HG03521 (cell line): ENCODE results near the gene EPS8L3.

Experiments used
- ATAC-seq: cut with Tn5 transposase; IDR thresholded peaks from one replicate; pipeline ENCODE4 v1.9.1; 2021; ENCODE audit warnings: mild to moderate bottlenecking, moderate library complexity; ENCODE audit not compliant: unreplicated experiment

EPS8L3 gene

DNA sequence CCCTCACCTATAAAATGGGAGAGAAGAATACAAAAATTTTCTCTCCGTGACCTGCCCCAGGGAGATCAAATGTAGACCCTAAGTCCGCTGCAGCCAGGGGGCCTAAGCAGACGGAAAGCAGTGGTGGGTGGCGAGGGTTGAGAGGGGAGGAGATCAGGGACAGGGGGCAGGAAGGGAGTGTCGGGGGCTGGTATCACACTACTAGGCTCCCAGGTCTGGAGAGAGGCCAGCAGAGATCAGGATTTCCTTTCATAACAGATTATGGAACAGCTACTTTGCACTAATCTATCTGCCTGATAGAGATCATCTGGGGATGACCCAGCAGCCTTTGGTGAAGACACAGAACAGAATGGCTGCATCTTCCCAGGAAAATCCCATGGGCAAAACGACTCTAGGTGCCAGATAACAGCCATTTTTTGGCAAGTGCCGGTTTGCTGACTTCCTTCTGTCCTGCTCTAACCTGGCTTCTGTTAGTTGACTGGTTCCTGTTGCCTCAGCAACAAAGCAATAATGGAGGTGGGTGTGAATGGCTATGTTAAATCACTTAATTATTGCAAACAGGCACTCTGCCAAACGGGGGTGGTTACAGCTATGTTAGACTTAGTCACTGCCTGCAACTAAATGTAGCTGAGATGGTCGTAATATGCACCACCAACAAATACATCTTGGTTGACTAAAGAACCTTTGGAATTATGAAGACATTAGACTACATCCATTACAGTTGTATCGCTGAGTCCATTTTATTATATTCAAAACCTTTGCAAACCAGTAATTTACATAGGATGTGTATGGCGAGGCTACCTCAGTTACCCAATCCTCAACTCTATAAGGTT, 30.0 kb upstream of the EPS8L3 start:
- no peak for ATAC-seq

DNA sequence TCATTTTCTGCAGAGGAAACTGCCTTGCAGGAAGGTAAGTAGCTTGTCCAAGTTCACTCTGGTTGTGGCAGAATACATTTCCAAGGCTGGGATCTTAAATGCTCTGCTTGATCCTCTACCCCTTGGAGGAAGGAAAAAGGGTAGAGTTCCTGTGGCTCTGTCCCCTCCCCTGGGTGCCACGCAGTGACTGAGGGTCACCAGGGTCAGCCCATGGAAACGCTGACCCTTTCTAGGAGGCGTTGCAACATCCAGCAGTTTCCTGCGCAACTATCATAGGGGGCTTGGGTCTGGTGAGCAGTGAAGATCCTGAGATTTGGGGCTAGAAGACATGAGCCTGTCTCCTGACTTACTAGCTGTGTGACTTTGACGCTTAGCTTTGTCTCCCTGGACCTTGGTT, 29.4 kb upstream of the EPS8L3 start:
- ATAC-seq, result no peak

DNA sequence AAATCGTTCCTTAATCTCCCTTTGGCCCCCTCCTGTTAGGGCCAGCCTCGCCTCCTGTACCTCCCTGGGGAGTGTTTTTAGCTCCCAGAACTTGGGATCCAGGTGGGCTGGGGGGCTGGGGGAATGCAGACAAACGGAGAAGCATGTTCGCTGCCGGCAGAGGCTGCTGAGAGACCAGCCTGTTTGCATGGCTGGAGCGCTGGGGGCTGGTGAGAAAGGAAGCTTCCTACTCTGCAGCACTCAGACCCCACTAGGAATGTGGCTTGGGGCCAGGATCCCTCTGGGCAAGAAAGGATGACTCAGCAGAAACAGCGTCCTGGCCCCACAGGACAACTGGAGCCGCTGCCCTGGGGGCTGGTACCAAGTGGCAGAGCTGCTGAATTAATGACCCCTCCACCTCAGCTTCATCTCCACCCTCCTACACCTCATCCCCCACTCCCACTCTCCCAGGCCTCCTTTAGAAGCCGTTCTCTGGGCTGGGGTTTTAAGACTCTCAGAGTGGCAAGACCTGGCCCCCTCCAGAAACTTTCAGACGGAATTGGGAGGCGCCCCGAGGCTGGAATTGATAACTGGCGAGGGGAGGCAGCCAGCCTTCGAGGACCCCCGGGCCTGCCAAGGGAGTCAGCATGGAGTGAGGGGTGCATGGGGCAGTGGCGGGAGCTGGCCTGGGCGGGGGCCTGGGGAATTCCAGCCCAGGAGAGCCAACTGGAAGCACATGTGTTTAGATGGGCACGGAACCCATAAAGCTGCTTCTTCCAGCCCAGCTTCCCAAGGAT, 28.5 kb upstream of the EPS8L3 start:
- no peak for ATAC-seq

DNA sequence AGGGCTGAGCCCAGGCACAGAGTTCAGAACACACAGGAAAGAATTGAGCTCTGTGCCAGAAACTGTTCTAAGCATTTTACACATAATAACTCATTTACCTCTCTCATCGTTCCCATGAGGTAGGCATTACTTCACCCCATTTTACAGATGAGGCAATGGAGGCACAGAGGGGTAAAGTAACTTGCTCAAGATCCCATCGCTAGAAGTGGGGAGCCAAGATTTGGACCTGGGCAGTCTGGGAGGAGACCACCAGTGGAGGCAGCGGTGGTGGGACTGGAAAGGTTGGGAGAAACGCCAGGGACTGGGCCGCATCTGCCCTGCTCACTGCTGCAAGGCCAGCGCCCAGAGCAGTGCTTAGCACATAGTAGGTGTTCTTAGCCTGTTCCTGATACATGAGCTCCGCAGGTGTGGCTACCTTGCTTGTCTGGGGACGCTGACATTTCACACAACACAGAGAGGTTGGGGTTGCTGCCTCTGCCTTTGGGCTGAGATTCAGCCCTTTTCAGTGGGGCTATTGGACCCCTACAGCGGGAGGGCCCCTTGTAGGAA, 27.8 kb upstream of the EPS8L3 start:
- ATAC-seq, result no peak

DNA sequence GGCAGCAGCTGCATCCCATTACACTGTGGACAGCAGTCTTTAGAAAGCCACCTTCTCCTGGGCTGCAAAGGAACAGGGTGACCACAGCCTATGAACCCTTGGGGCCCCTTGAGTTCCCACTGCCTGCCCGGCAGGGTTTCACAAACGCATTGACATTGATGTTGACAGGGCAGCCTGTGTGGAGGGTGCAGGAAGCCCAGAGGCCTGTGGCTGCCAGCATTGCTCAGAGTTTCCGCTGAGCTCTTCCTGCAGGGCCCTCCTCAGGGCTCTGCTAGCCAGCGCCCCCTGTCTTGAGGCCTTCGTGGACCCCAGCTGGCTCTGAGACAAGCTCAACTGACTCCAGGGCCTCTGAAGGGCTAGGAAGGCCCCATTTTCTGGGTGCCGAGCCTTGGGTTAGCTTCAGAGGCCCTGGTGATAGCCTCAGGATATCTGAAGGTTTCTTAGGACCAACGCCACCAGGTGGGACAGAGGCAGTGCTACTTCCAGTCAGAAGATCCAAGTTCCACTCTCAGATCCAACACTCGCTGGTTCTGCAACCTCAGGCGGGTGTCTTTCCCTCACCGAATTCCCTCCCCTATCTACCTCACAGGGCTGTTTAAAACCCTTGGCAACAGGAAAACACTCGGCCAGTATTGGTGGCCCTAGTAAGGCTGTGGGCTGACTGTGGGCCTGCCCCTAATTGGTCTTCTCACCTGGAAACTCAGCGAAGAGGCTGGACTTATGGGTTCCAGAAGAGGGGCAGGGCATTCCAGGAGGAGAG, 27.2 kb upstream of the EPS8L3 start:
- ATAC-seq, result peak; percentile 61

DNA sequence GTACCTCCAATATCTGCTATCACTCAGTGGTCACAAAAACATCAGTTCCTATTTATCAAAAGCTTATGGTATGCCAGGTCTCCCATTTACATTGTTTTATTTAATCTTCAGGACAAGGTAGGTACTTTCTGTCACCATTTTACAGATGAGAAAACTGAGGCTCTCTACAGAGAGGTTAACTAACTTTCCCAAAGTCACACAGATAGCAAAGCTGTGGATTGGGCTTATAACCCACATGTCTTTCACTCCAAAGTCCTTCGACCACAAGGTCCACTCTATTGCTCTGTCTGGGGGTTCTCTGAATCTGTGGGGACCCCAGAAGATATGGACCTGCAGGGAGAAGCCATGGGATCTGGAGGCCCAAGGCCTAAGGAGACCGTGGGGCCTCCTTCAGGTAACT, 26.6 kb upstream of the EPS8L3 start:
- ATAC-seq, result no peak

DNA sequence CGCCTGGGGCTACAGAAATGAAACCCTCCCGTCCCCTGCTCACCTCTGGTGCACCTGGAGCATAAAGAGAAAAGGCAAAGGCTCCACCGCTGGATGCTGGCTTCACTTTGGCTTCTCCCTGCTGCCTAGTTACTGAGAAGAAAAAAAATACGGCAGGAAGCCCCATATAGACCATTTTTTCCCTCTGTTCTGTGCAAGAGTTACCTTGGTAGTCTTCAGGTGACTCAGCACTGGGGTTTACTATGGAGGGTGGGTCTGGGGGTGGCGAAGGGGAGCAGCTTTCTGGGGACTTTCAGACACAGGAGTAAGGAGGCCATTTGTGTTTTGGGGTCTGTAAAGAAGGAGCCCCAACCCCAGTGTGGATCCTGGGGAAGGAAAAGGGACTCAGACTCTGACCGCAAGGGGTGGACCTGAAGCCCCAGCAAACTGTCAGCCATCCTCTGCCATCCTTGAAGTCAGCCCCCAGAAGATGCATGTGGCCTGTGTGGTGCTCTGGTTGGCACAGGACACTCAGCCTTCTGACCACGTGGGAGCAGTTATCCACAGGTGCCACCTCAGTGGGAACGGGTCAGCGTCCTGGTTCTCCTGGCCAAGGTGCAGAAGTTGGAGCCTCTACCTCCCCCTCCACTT, 25.9 kb upstream of the EPS8L3 start:
- ATAC-seq, result no peak

DNA sequence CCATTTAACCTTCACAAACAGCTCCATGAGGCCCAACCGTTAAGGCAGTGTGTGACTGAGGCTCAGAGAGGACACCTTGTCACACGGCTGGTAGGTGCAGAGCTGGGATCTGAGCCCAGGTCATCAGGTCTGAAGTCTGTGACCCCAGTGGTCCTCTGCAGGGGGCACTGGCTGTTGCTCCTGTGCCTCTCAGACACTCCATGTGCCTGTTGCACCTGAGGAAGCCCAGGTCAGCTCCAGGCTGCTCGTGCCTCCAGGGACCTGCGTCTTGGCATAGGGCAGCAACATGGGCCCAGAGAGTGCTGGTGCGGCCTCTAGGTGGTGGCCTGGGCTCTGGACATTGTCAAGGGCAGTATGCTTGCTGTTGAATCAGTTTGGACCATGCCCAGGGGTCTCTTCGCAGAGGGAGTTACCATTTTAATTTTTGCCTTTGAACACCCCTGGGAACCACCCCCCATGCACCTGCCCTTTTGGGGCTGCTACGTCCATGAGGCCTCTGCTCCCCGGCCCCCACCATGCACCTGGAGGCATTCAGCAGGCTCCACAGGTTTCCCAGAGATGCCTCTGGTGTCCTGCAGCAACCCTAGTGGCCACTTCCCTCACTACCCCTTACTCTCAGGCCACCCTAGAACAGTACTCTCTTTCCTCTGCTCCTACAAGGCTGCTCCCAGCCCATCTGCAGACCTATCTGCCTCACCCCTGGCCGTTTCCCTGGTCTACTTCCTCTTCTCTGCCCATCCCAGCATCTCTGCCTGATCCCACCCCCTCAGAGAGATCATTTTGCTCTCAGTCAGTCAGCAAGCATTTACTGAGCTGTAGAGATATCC, 25.2 kb upstream of the EPS8L3 start:
- ATAC-seq, result no peak

DNA sequence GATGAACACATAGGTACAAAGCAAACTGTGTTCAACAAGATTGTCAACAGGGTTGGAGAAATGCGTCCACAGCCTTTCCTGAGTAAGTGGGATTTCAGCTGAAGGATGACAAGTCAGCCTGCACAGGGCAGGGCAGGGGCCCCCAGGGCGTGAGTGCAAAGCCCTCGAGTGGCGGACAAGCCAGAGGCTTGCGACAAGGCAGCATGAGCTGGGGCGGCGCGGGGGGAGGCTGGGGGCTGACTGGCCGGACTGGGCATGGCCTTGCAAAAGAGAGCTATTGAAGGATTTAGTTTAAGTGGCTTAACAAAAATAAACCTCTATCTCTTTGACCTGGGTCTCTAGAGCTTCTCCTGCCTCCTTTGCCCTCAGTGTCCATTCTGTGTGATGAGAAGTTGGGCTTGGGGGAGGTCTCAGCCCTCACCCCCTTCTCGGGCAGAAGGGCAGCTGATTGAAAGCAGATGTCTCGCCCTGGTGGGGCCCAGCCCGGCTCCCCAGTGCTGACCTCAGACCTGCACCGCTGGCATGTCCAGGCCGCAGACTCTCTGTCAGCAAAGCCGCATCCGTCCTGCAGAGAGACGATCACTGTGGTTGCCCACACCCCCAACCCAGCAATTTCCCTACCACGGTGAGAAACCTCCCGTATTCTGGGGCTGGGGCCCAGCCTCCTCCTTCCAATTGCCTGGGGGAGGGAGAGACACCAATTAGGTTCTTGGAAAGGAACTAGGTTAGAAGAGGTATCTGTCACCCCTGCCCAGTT, 24.3 kb upstream of the EPS8L3 start:
- ATAC-seq, result no peak

DNA sequence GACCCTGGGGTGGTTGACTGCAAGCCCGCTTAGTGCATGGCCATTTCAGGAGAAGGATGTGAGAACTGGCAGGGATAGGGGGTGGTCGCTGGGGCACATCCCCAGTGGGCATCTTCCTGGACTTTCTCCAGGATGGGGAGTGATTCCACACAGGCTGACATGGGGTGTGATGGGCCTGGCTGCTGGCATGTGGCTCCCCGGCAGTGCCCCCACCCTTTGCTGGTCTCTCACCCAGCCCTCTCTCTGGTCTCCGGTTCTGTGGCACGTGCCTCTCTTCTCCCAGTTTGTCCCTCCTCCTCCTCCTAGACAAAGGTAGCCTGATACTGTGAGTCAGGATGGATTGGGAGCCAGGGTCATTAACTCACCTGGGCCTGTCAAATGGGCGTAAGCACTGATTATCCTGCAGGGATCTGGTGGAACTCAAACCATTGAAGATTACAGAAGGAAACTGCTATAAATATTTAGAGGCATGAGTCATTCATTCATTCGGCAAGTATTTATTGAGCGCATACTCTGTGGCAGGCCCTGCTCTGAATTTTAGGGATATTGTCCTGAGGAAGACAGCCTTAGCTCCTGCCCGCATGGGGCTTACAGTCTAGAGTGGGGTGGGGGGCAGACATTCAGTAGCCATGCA, 23.6 kb upstream of the EPS8L3 start:
- ATAC-seq, result no peak

DNA sequence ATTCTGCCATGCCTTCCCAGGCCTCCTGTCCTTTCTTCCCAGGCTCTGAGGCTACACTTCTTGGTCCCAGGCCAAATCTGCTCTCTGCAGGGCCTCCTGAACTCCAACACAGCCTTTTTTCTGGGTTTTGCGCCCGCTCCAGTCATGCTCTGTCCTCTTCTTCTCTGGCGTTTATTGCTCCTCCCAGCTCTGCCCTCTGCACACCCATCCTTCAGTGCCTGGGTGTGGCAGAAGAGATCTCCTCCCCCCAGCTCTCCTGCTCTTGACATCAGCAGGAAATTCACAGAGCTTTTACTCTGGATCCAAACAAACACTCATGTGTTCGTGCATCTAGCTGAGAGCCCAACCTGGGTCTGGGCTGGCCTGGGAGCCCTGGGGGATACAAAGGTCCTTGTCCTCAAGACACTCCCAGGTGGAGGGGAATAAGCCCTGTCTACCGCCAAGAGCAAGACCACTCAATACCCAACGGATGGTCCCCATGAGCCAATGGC, 22.9 kb upstream of the EPS8L3 start:
- ATAC-seq, result no peak

DNA sequence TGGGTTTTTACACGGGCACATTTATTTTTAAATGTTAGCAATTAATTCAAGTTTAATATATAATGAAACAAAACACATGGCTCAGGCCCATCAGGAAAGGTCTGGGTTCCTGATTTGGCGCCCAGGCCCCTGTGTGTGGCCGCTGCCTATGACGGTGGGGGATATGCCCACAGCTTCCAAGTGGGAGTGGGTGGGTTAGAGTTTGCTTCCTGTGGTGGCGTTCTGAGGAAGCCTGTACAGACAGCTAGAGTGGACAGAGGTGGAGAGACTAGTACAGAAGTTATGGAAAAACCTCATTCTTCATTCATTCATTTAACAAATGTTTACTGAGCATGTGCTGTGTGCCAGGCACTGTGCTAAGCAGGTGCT, 22.4 kb upstream of the EPS8L3 start:
- no peak for ATAC-seq

DNA sequence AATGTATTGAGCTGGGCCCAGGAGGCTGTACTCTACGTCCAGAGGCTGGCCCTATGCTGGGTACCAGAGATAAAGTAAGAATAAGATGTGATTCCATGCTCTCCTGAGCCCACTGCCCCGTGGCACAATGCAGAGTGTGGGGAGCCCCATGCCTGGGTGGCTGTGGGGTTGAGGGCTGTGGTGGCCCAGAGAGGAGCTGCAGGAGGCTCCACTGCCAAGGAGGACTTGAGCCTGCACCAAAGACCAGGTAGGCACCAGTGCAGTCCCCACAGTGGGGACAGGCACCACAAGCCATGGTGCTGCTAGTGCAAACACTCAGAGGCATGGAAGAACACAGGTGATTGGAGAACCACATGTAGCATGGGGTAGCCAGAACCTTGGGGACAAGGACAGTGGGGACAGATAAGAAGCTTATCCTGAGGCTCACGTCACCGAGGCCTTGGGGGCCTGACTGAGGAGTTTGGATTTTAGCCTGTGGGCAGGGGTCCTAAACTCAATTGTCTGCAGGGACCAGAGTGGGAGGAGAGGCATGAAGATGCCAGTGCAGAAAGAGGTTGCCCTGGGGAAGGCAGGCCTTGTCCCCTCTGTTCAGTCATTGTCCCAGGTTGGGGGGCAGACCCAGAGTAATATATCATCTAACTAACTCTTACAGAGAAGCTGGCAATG, 21.9 kb upstream of the EPS8L3 start:
- no peak for ATAC-seq

DNA sequence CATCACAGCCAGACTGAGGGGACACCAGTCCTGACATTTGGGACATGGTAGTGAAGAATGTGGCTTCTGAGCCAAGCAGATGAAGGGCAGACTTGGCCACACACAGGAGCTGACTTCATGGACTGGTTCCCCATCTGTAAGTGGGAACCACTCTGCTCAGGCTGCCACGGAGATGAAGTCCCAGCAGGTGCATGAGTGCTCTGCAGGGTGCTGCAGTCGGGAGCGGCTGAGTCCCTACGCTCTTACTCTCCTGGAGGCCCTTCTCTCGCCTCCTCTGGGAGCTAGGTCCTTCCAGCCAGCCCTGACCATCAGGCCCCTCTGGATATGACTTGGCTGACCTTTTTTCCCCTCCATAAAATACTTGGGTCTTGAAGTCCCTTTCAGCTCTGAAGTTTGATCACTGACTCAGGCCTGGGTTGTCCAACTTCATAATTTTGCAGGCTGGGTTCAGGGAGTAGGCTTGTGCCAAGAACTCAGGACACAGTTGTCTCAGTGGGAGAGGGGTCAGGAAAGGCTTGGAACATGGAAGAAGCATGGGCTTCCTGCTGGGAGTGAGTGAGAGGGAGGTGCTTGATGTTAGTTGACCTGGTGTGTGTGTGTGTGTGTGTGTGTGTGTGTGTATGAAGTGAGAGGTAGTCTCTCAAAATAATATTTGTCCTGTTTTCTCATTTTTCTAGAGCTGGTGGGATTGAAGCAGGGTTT, 21.0 kb upstream of the EPS8L3 start:
- no peak for ATAC-seq

DNA sequence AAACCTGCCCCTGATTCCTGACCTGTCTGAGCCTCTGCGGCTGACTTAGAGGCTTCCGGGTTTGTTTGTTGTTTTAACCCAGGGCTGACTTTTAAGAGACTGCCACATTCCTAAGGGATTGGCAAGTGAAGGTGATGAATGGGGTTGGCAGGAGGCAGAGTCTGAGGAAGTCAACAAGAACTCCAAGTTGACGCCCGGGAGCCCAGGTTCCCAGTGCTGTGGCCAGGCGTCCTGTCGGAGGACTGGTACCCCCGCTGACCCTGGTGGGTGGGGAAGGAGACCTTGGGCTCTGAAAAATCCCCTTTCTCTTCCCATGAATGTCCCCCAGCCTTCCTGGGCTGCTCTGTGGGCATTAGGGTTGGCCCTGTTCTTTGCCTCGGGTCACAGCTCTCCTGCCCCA, 19.7 kb upstream of the EPS8L3 start:
- no peak for ATAC-seq

DNA sequence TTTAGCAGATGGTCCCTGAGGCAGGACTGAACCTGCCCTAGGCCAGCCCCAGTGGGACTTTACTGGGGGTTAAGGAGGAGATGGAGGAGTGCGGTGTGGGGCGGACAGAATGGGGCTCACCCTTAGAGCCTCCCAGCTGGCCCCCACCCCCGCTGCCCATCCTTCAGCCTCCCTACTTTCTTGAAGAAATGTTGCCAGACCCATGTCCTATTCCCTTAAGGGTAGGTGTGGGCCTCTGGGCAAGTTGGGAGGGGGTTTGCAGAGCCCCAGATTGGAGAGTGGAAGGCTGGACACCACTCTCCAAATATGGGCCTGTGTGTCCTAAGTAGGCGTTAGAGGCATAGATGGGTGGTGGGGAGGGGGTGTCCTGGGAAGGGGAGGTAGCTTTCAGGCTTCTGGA, 19.2 kb upstream of the EPS8L3 start:
- no peak for ATAC-seq

DNA sequence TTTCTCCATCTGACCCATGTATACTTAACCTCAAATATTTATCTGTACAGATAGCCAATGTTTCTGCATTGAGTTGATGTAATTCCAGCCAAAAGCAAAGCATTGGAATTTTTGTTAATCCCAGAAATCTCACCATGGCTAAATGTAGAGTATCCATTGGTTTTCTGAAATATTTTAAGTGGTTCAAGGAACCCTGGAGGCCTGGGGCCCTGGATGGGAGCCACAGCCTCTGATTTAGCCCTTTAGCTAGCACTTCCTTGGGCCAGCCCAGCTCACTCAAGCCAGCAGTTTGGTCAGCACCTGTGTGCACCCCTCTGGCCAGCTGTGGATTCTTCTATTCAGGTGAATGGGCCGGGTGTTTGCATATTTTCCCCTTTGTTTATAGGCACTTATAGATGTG, 18.8 kb upstream of the EPS8L3 start:
- no peak for ATAC-seq

DNA sequence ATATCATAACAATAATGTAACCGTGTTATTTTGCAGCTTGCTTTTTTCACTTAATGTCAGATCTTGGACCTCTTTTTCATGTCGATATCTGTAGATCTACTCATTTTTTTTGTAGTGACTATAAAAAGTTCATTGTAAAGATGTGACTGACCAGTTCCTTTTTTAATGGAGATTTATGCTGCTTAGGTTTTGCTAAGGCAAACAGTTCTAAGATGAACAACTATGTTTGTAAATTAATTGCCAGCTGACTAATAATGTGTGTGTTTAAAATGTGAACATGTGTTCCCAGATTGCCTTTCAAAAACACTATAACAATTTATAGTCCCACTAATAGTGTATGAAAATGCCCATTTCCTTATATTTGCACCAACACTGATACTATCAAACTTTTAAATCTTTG, 18.1 kb upstream of the EPS8L3 start:
- ATAC-seq, result no peak
